OCI-LY7 (cell line): Measurements from ENCODE around the gene SPIRE2.

Experiments
- CTCF ChIP-seq: fragments of 200-600 bp; sonication (generic); conservative IDR thresholded peaks from 2 replicates; pipeline ENCODE4 v1.5.1; 2014; ENCODE audit warnings: mild to moderate bottlenecking, antibody characterized with exemption, low read length, moderate library complexity, mixed read lengths
- EZH2phosphoT487 ChIP-seq: fragments of 200-600 bp; sonication (generic); IDR thresholded peaks from 2 replicates; pipeline ENCODE4 v1.6.1; 2018; ENCODE audit warnings: low read depth, borderline replicate concordance, mild to moderate bottlenecking, mixed run types, antibody characterized with exemption, low read length, moderate library complexity, mixed read lengths

DNA sequence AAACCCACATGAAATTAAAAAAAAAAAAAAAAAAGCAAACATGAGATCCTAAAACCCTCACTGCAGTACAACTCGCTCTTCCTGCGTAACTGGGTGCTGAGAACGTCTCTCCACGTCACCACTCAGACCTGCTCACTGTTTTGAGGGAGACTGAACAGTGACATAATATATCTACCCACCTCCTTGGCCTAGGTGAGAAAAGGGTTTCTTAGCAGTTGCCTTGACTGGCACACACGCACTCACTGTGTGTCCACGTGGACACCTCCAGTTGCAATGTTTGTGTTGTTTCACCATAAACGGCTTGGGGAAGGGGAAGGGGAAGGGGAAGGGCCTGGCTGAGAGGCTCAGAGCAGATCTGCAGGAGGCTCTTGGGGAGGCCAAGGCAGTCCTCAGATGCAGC lies 43.9 kb upstream of the SPIRE2 start:
- no peak for TF ChIP-seq CTCF
- no peak for TF ChIP-seq EZH2phosphoT487
